WTC11 (cell line): ENCODE measurements around the gene ST6GALNAC6. TPM values are rescaled to one million over a fixed set of nuclear protein-coding genes. Genes with fewer than 3 reads are reported as not detected.

Source experiments
- ATAC-seq: fragments of 200-7000 bp; cut with Tn5 transposase; 2 replicates; pipeline ENCODE4 v1.10.0; 2021; ENCODE audit warnings: mild to moderate bottlenecking, moderate library complexity
- CTCF ChIA-PET: fragments of 300-600 bp; sonication (Branson Sonifier 250); formaldehyde crosslinking; loops from one replicate; lab custom pipeline; 2021; ENCODE audit warnings: antibody characterized with exemption; lab: Charles Lee
- POLR2A ChIA-PET: fragments of 350-600 bp; sonication (Branson Sonifier 250); formaldehyde crosslinking; loops from one replicate; lab custom pipeline; 2021; ENCODE audit warnings: antibody characterized with exemption; lab: Charles Lee
- DNase-seq: peaks from one replicate; pipeline ENCODE4 v3.0.0; 2021; ENCODE audit warnings: low spot score
- H3K27ac Mint-ChIP-seq: 2 replicates; pipeline ENCODE4 v1.8.0; 2021; ENCODE audit warnings: mixed read lengths
- H3K27me3 Mint-ChIP-seq: 2 replicates; pipeline ENCODE4 v1.8.0; 2021; ENCODE audit warnings: low read depth, mild to moderate bottlenecking, moderate library complexity, mixed read lengths
- H3K36me3 Mint-ChIP-seq: 2 replicates; pipeline ENCODE4 v1.8.0; 2021; ENCODE audit warnings: mixed read lengths
- H3K4me1 Mint-ChIP-seq: 2 replicates; pipeline ENCODE4 v1.8.0; 2022; ENCODE audit warnings: mixed read lengths
- H3K4me3 Mint-ChIP-seq: 2 replicates; pipeline ENCODE4 v1.8.0; 2021; ENCODE audit warnings: mild to moderate bottlenecking, moderate library complexity, mixed read lengths
- H3K9me3 Mint-ChIP-seq: 2 replicates; pipeline ENCODE4 v1.8.0; 2021; ENCODE audit warnings: mixed read lengths
- ATF6 ChIP-seq: sonication (generic); formaldehyde crosslinking; IDR thresholded peaks from 2 replicates; pipeline ENCODE4 v1.8.1; 2023; ENCODE audit warnings: mild to moderate bottlenecking, missing genetic modification reagents
- CREB1 ChIP-seq: sonication (generic); formaldehyde crosslinking; IDR thresholded peaks from 2 replicates; pipeline ENCODE4 v1.8.0; 2023; ENCODE audit warnings: mild to moderate bottlenecking, missing genetic modification reagents
- E2F4 ChIP-seq: sonication (generic); formaldehyde crosslinking; IDR thresholded peaks from 2 replicates; pipeline ENCODE4 v1.8.1; 2022; ENCODE audit warnings: low read depth, mild to moderate bottlenecking, moderate library complexity, missing genetic modification reagents, borderline replicate concordance
- ESRRA ChIP-seq: sonication (generic); formaldehyde crosslinking; IDR thresholded peaks from 2 replicates; pipeline ENCODE4 v1.8.1; 2022; ENCODE audit warnings: mild to moderate bottlenecking, missing genetic modification reagents, borderline replicate concordance
- ETV6 ChIP-seq: sonication (generic); formaldehyde crosslinking; IDR thresholded peaks from 2 replicates; pipeline ENCODE4 v1.8.1; 2022; ENCODE audit warnings: mild to moderate bottlenecking, missing genetic modification reagents
- FOXK1 ChIP-seq: sonication (generic); formaldehyde crosslinking; IDR thresholded peaks from 2 replicates; pipeline ENCODE4 v1.8.0; 2022; ENCODE audit warnings: mild to moderate bottlenecking, moderate library complexity, missing genetic modification reagents
- FOXP1 ChIP-seq: sonication (generic); formaldehyde crosslinking; IDR thresholded peaks from 2 replicates; pipeline ENCODE4 v1.8.0; 2022; ENCODE audit warnings: missing genetic modification reagents, mild to moderate bottlenecking, moderate library complexity, borderline replicate concordance
- FOXP4 ChIP-seq: sonication (generic); formaldehyde crosslinking; IDR thresholded peaks from 2 replicates; pipeline ENCODE4 v1.8.0; 2022; ENCODE audit warnings: mild to moderate bottlenecking, missing genetic modification reagents
- HMGA2 ChIP-seq: fragments of 250-450 bp; sonication (Bioruptor Pico); IDR thresholded peaks from 2 replicates; pipeline ENCODE4 v1.4.0; 2021; ENCODE audit warnings: mild to moderate bottlenecking, moderate library complexity
- MYBL2 ChIP-seq: sonication (generic); formaldehyde crosslinking; IDR thresholded peaks from 2 replicates; pipeline ENCODE4 v1.8.1; 2023; ENCODE audit warnings: mild to moderate bottlenecking, moderate library complexity, missing genetic modification reagents
- NFATC4 ChIP-seq: fragments of 250-450 bp; sonication (Bioruptor Pico); IDR thresholded peaks from 2 replicates; pipeline ENCODE4 v1.9.0; 2021; ENCODE audit warnings: mild to moderate bottlenecking
- NFYB ChIP-seq: sonication (generic); formaldehyde crosslinking; conservative IDR thresholded peaks from 2 replicates; pipeline ENCODE4 v1.8.0; 2022; ENCODE audit warnings: low read depth, missing genetic modification reagents
- PRRX2 ChIP-seq: fragments of 250-450 bp; sonication (Bioruptor Pico); IDR thresholded peaks from 2 replicates; pipeline ENCODE4 v1.8.0; 2021; ENCODE audit warnings: mild to moderate bottlenecking
- SMAD4 ChIP-seq: sonication (generic); formaldehyde crosslinking; IDR thresholded peaks from 2 replicates; pipeline ENCODE4 v1.8.0; 2022; ENCODE audit warnings: mild to moderate bottlenecking, missing genetic modification reagents
- ZNF138 ChIP-seq: sonication (generic); formaldehyde crosslinking; conservative IDR thresholded peaks from 2 replicates; pipeline ENCODE4 v1.8.1; 2022; ENCODE audit warnings: mild to moderate bottlenecking, moderate library complexity, missing genetic modification reagents
- ZNF396 ChIP-seq: fragments of 250-450 bp; sonication (Bioruptor Pico); IDR thresholded peaks from 2 replicates; pipeline ENCODE4 v1.8.0; 2021; ENCODE audit warnings: mild to moderate bottlenecking, moderate library complexity, borderline replicate concordance
- ZNF512 ChIP-seq: sonication (generic); formaldehyde crosslinking; IDR thresholded peaks from 2 replicates; pipeline ENCODE4 v1.8.1; 2022; ENCODE audit warnings: missing genetic modification reagents, borderline replicate concordance
- ZSCAN18 ChIP-seq: fragments of 250-450 bp; sonication (Bioruptor Pico); IDR thresholded peaks from 2 replicates; pipeline ENCODE4 v2.1.2; 2022; ENCODE audit warnings: mild to moderate bottlenecking, moderate library complexity
- total RNA-seq: library from RNA; stranded (reverse); gene quantifications from 3 replicates; pipeline ENCODE4 v1.2.3, GENCODE V29; 2021

The ST6GALNAC6 gene
- total RNA-seq, 1 experiment from 2014 or later: 47.5 TPM

- H3K4me3 Mint-ChIP-seq: peak overlapping the region; percentile 96
- TF ChIP-seq MYBL2 (CRISPR knock-in tag): 0 out of 2 replicates have a peak, but pooled peaks have one; percentile 5
- TF ChIP-seq FOXP4 (CRISPR knock-in tag): no peak
- no peak for TF ChIP-seq NFATC4 (CRISPR knock-in tag)
- TF ChIP-seq ZNF138 (CRISPR knock-in tag): 0 out of 2 replicates have a peak, but pooled peaks have one; percentile 35
- TF ChIP-seq ETV6 (CRISPR knock-in tag): peak; percentile 43; the same call in 1 of the 2 replicates
- 0 out of 2 replicates have a peak, but pooled peaks have one; percentile 18 for TF ChIP-seq FOXK1 (CRISPR knock-in tag)
- no peak for TF ChIP-seq E2F4 (CRISPR knock-in tag)
- TF ChIP-seq FOXP1 (CRISPR knock-in tag): peak; percentile 60; the same call in 1 of the 2 replicates
- TF ChIP-seq PRRX2 (CRISPR knock-in tag): no peak
- no peak for TF ChIP-seq HMGA2 (CRISPR knock-in tag)
- no peak for TF ChIP-seq ESRRA (CRISPR knock-in tag)
- TF ChIP-seq ZSCAN18: no peak
- H3K36me3 Mint-ChIP-seq: no peaks in the 10 kb centered on the region; the same call in 1 of the 2 replicates
- ChIA-PET CTCF (interaction anchor here (1.3 to 2.1 kb wide), 2 partner anchors 17 to 192 kb away, joined by 5 to 8 read pairs; partner anchors contain the start of gene TOR2A), POLR2A (no interaction called here)
- peaks cover 27% of the 10 kb centered on the region for H3K4me1 Mint-ChIP-seq
- no peaks in the 10 kb centered on the region for H3K9me3 Mint-ChIP-seq
- peak; percentile 1 for ATAC-seq
- DNase-seq: no peak
- peaks cover 34% of the 10 kb centered on the region for H3K27me3 Mint-ChIP-seq
- H3K27ac Mint-ChIP-seq: no peak overlapping the region
These were observed 27.4 kb upstream of the ST6GALNAC6 start for GRCh38 chr9:127926906-127927200.

GRCh38 chr9:127925959-127926905, 26.8 kb upstream of the ST6GALNAC6 start:
- Mint-ChIP-seq H3K36me3 (no peaks in the 10 kb centered on the region; the same call in 1 of the 2 replicates), H3K4me3 (peak overlapping the region; percentile 96), H3K27ac (no peak overlapping the region), H3K4me1 (peaks cover 23% of the 10 kb centered on the region), H3K27me3 (peaks cover 36% of the 10 kb centered on the region), H3K9me3 (no peaks in the 10 kb centered on the region)
- POLR2A ChIA-PET: interaction anchor here (0.7 kb wide), 1 partner anchor 190 kb away, joined by 3 read pairs; no protein-coding TSS in a partner anchor
- CTCF ChIA-PET: interaction anchor here (1.3 to 2.1 kb wide), 3 partner anchors 17 to 191 kb away, joined by 3 to 8 read pairs (median 5); partner anchors contain the start of gene TOR2A
- DNase-seq (no peak), ATAC-seq (no peak)
- no peak for TF ChIP-seq FOXP4 (CRISPR knock-in tag)
- TF ChIP-seq NFYB: no peak
- TF ChIP-seq CREB1 (CRISPR knock-in tag): no peak
- TF ChIP-seq SMAD4: no peak
- no peak for TF ChIP-seq ATF6 (CRISPR knock-in tag)
- no peak for TF ChIP-seq ZNF512 (CRISPR knock-in tag)
- no peak for TF ChIP-seq ZNF396 (CRISPR knock-in tag)
